Activated CD4-positive, alpha-beta memory T cell treated with anti-CD3 and anti-CD28 coated beads, Interleukin-2, amount 10 ng/mL, durations not matched to agents 7 days and 5 days (primary cell): ENCODE measurements around the gene CAMSAP3. TPM values are rescaled to one million over a fixed set of nuclear protein-coding genes. Genes with fewer than 3 reads are reported as not detected.

Experiments used
- CTCF ChIA-PET: fragments of 350-600 bp; sonication (Branson Sonifier 250); formaldehyde crosslinking; loops from one replicate; lab custom pipeline; 2021; ENCODE audit warnings: antibody characterized with exemption, inconsistent platforms; lab: Charles Lee
- POLR2A ChIA-PET: fragments of 350-600 bp; sonication (Branson Sonifier 250); formaldehyde crosslinking; loops from one replicate; lab custom pipeline; 2021; ENCODE audit warnings: antibody characterized with exemption; lab: Charles Lee
- DNase-seq: peaks from one replicate; pipeline ENCODE4 v3.0.0-alpha.2; 2020
- H3K27ac Mint-ChIP-seq: one replicate; pipeline ENCODE4 v1.8.0; 2021; ENCODE audit warnings: mild to moderate bottlenecking, mixed read lengths
- H3K27me3 Mint-ChIP-seq: one replicate; pipeline ENCODE4 v1.8.0; 2021; ENCODE audit warnings: mixed read lengths
- H3K36me3 Mint-ChIP-seq: one replicate; pipeline ENCODE4 v1.8.0; 2021; ENCODE audit warnings: low read depth, mixed read lengths
- H3K4me1 Mint-ChIP-seq: one replicate; pipeline ENCODE4 v1.8.0; 2021; ENCODE audit warnings: mixed read lengths
- H3K4me3 Mint-ChIP-seq: one replicate; pipeline ENCODE4 v1.8.0; 2021; ENCODE audit warnings: mild to moderate bottlenecking, mixed read lengths
- H3K9me3 Mint-ChIP-seq: one replicate; pipeline ENCODE4 v1.8.0; 2021; ENCODE audit warnings: mixed read lengths
- total RNA-seq, 2 experiments: library from RNA; stranded (reverse); gene quantifications; one replicate each; pipeline ENCODE4 v1.2.3, GENCODE V29; 2021

The CAMSAP3 gene
- total RNA-seq, 2 experiments from 2014 or later, result 0.13 to 0.33 TPM

GRCh38 chr19:7582446-7582845 lies 13.2 kb upstream of the CAMSAP3 start:
- no peaks in the 10 kb centered on the region for H3K9me3 Mint-ChIP-seq
- H3K27me3 Mint-ChIP-seq, result peaks cover 9% of the 10 kb centered on the region
- ChIA-PET POLR2A (no interaction called here), CTCF (no interaction called here)
- no peak overlapping the region for H3K4me3 Mint-ChIP-seq
- H3K27ac Mint-ChIP-seq, result no peak overlapping the region
- DNase-seq, result no peak
- H3K36me3 Mint-ChIP-seq, result no peaks in the 10 kb centered on the region
- no peaks in the 10 kb centered on the region for H3K4me1 Mint-ChIP-seq

GRCh38 chr19:7589822-7590221 lies 5.8 kb upstream of the CAMSAP3 start:
- Mint-ChIP-seq H3K4me1 (no peaks in the 10 kb centered on the region), H3K27me3 (peaks cover 17% of the 10 kb centered on the region), H3K27ac (no peak overlapping the region), H3K4me3 (no peak overlapping the region), H3K36me3 (no peaks in the 10 kb centered on the region), H3K9me3 (no peaks in the 10 kb centered on the region)
- DNase-seq, result no peak
- ChIA-PET POLR2A (no interaction called here), CTCF (interaction anchor here (1.0 kb wide), 1 partner anchor 21 kb away, joined by 5 read pairs; no protein-coding TSS in a partner anchor)

- H3K4me3 Mint-ChIP-seq, result no peak overlapping the region
- CTCF ChIA-PET, result interaction anchor here (1.0 kb wide), 1 partner anchor 22 kb away, joined by 5 read pairs; no protein-coding TSS in a partner anchor
- peaks cover 19% of the 10 kb centered on the region for H3K27me3 Mint-ChIP-seq
- no peak for DNase-seq
- H3K9me3 Mint-ChIP-seq, result no peaks in the 10 kb centered on the region
- POLR2A ChIA-PET, result no interaction called here
- peaks cover 2% of the 10 kb centered on the region for H3K4me1 Mint-ChIP-seq
- no peak overlapping the region for H3K27ac Mint-ChIP-seq
- H3K36me3 Mint-ChIP-seq, result no peaks in the 10 kb centered on the region
Measured at GRCh38 chr19:7590256-7590655, 5.4 kb upstream of the CAMSAP3 start.

- Mint-ChIP-seq H3K27ac (no peak overlapping the region), H3K36me3 (no peaks in the 10 kb centered on the region), H3K27me3 (peaks cover 42% of the 10 kb centered on the region), H3K4me3 (peak overlapping the region; percentile 7), H3K9me3 (no peaks in the 10 kb centered on the region), H3K4me1 (peaks cover 6% of the 10 kb centered on the region)
- ChIA-PET POLR2A (interaction anchor here (1.3 to 1.7 kb wide), 2 partner anchors 9 to 31 kb away, joined by 4 read pairs; no protein-coding TSS in a partner anchor), CTCF (no interaction called here)
- no peak for DNase-seq
Measured at GRCh38 chr19:7596211-7596937, 711 bp downstream of the CAMSAP3 start.

- H3K27me3 Mint-ChIP-seq, result peaks cover 42% of the 10 kb centered on the region
- no peak overlapping the region for H3K27ac Mint-ChIP-seq
- H3K9me3 Mint-ChIP-seq, result no peaks in the 10 kb centered on the region
- ChIA-PET POLR2A (interaction anchor here (1.7 kb wide), 1 partner anchor 8 kb away, joined by 4 read pairs; no protein-coding TSS in a partner anchor), CTCF (no interaction called here)
- no peaks in the 10 kb centered on the region for H3K36me3 Mint-ChIP-seq
- no peak overlapping the region for H3K4me3 Mint-ChIP-seq
- no peak for DNase-seq
- peaks cover 6% of the 10 kb centered on the region for H3K4me1 Mint-ChIP-seq
Measured at GRCh38 chr19:7597689-7598088, 2.0 kb downstream of the CAMSAP3 start.

GRCh38 chr19:7598180-7598579 lies 2.5 kb downstream of the CAMSAP3 start:
- Mint-ChIP-seq H3K27ac (no peak overlapping the region), H3K4me1 (peaks cover 6% of the 10 kb centered on the region), H3K9me3 (no peaks in the 10 kb centered on the region), H3K36me3 (no peaks in the 10 kb centered on the region), H3K4me3 (no peak overlapping the region), H3K27me3 (peaks cover 41% of the 10 kb centered on the region)
- ChIA-PET CTCF (no interaction called here), POLR2A (no interaction called here)
- no peak for DNase-seq

GRCh38 chr19:7600721-7601120 lies 5.1 kb downstream of the CAMSAP3 start:
- DNase-seq, result no peak
- Mint-ChIP-seq H3K27me3 (peaks cover 28% of the 10 kb centered on the region), H3K9me3 (no peaks in the 10 kb centered on the region), H3K4me1 (peaks cover 2% of the 10 kb centered on the region), H3K27ac (no peak overlapping the region), H3K36me3 (no peaks in the 10 kb centered on the region), H3K4me3 (no peak overlapping the region)
- CTCF ChIA-PET, result no interaction called here
- POLR2A ChIA-PET, result no interaction called here

- no peak overlapping the region for H3K27ac Mint-ChIP-seq
- no peak overlapping the region for H3K4me3 Mint-ChIP-seq
- CTCF ChIA-PET, result interaction anchor here (0.8 kb wide), 1 partner anchor 36 kb away, joined by 3 read pairs; no protein-coding TSS in a partner anchor
- no peaks in the 10 kb centered on the region for H3K9me3 Mint-ChIP-seq
- peaks cover 16% of the 10 kb centered on the region for H3K27me3 Mint-ChIP-seq
- H3K36me3 Mint-ChIP-seq, result no peaks in the 10 kb centered on the region
- POLR2A ChIA-PET, result no interaction called here
- no peak for DNase-seq
- H3K4me1 Mint-ChIP-seq, result no peaks in the 10 kb centered on the region
Measured at GRCh38 chr19:7602240-7602934, 6.7 kb downstream of the CAMSAP3 start.

- ChIA-PET CTCF (interaction anchor here (0.7 to 0.8 kb wide), 2 partner anchors 36 to 41 kb away, joined by 3 read pairs; no protein-coding TSS in a partner anchor), POLR2A (no interaction called here)
- no peak for DNase-seq
- H3K27me3 Mint-ChIP-seq, result peaks cover 10% of the 10 kb centered on the region
- H3K4me3 Mint-ChIP-seq, result no peak overlapping the region
- H3K4me1 Mint-ChIP-seq, result no peaks in the 10 kb centered on the region
- H3K36me3 Mint-ChIP-seq, result no peaks in the 10 kb centered on the region
- H3K9me3 Mint-ChIP-seq, result no peaks in the 10 kb centered on the region
- no peak overlapping the region for H3K27ac Mint-ChIP-seq
Measured at GRCh38 chr19:7602935-7603497, 7.4 kb downstream of the CAMSAP3 start.

GRCh38 chr19:7603919-7604318 lies 8.3 kb downstream of the CAMSAP3 start:
- peaks cover 6% of the 10 kb centered on the region for H3K27me3 Mint-ChIP-seq
- no peaks in the 10 kb centered on the region for H3K36me3 Mint-ChIP-seq
- H3K27ac Mint-ChIP-seq, result no peak overlapping the region
- POLR2A ChIA-PET, result no interaction called here
- no peaks in the 10 kb centered on the region for H3K4me1 Mint-ChIP-seq
- H3K4me3 Mint-ChIP-seq, result no peak overlapping the region
- CTCF ChIA-PET, result no interaction called here
- H3K9me3 Mint-ChIP-seq, result no peaks in the 10 kb centered on the region
- DNase-seq, result no peak

GRCh38 chr19:7605490-7606222 lies 10.0 kb downstream of the CAMSAP3 start:
- H3K4me3 Mint-ChIP-seq, result no peak overlapping the region
- H3K27ac Mint-ChIP-seq, result no peak overlapping the region
- H3K27me3 Mint-ChIP-seq, result peaks cover 6% of the 10 kb centered on the region
- H3K4me1 Mint-ChIP-seq, result no peaks in the 10 kb centered on the region
- H3K36me3 Mint-ChIP-seq, result no peaks in the 10 kb centered on the region
- CTCF ChIA-PET, result interaction anchor here (1.3 kb wide), 1 partner anchor 37 kb away, joined by 9 read pairs; no protein-coding TSS in a partner anchor
- DNase-seq, result peak; percentile 35
- H3K9me3 Mint-ChIP-seq, result no peaks in the 10 kb centered on the region
- POLR2A ChIA-PET, result interaction anchor here (1.2 kb wide), 1 partner anchor 9 kb away, joined by 4 read pairs; no protein-coding TSS in a partner anchor

- POLR2A ChIA-PET, result interaction anchor here (1.2 kb wide), 1 partner anchor 9 kb away, joined by 4 read pairs; no protein-coding TSS in a partner anchor
- Mint-ChIP-seq H3K4me1 (no peaks in the 10 kb centered on the region), H3K27ac (no peak overlapping the region), H3K9me3 (no peaks in the 10 kb centered on the region), H3K36me3 (no peaks in the 10 kb centered on the region), H3K27me3 (peaks cover 6% of the 10 kb centered on the region), H3K4me3 (no peak overlapping the region)
- CTCF ChIA-PET, result interaction anchor here (1.3 kb wide), 1 partner anchor 38 kb away, joined by 9 read pairs; no protein-coding TSS in a partner anchor
- DNase-seq, result no peak
Measured at GRCh38 chr19:7606289-7606688, 10.6 kb downstream of the CAMSAP3 start.
